RWPE2 (cell line): ENCODE results near the gene SEC61B.

Source experiments
- ATAC-seq: fragments of 200-7000 bp; cut with Tn5 transposase; 3 replicates; pipeline ENCODE4 v1.9.1; 2021; ENCODE audit warnings: low read depth
- DNase-seq: peaks from one replicate; pipeline ENCODE4 v3.0.0-alpha.2; 2020; ENCODE audit warnings: low spot score
- H3K27ac ChIP-seq: fragments of 450-650 bp; 2 replicates; pipeline ENCODE4 v1.5.1; 2017; ENCODE audit warnings: mild to moderate bottlenecking; ENCODE audit not compliant: poor library complexity, severe bottlenecking
- H3K27me3 ChIP-seq: fragments of 250-450 bp; sonication (Bioruptor Pico); 2 replicates; pipeline ENCODE4 v1.5.1; 2021; ENCODE audit warnings: mild to moderate bottlenecking, moderate library complexity; ENCODE audit not compliant: insufficient read depth, poor library complexity, severe bottlenecking
- H3K36me3 ChIP-seq: fragments of 250-450 bp; sonication (Bioruptor Pico); 2 replicates; pipeline ENCODE4 v1.5.1; 2020; ENCODE audit warnings: low read depth, mild to moderate bottlenecking, moderate library complexity
- H3K4me1 ChIP-seq: fragments of 250-450 bp; sonication (Bioruptor Pico); 2 replicates; pipeline ENCODE4 v1.5.1; 2021; ENCODE audit warnings: mild to moderate bottlenecking, moderate library complexity; ENCODE audit not compliant: insufficient read depth, poor library complexity, severe bottlenecking
- H3K4me3 ChIP-seq: fragments of 250-450 bp; sonication (Bioruptor Pico); 2 replicates; pipeline ENCODE4 v1.5.1; 2021; ENCODE audit warnings: mild to moderate bottlenecking, moderate library complexity; ENCODE audit not compliant: severe bottlenecking
- H3K9me3 ChIP-seq: fragments of 250-450 bp; sonication (Bioruptor Pico); 2 replicates; pipeline ENCODE4 v1.5.1; 2021; ENCODE audit warnings: mild to moderate bottlenecking, moderate library complexity; ENCODE audit not compliant: severe bottlenecking
- CTCF ChIP-seq: fragments of 450-650 bp; IDR thresholded peaks from one replicate; pipeline ENCODE4 v1.5.1; 2017; ENCODE audit warnings: mild to moderate bottlenecking, moderate library complexity; ENCODE audit not compliant: poor library complexity, severe bottlenecking

The SEC61B gene

GRCh38 chr9:99226054-99226453 lies 4.0 kb downstream of the SEC61B start:
- no peak overlapping the region for H3K4me3 ChIP-seq
- H3K4me1 ChIP-seq = peaks cover 10% of the 10 kb centered on the region
- no peak for DNase-seq
- peaks cover 66% of the 10 kb centered on the region for H3K36me3 ChIP-seq
- no peaks in the 10 kb centered on the region for H3K27me3 ChIP-seq
- ATAC-seq = no peak
- H3K9me3 ChIP-seq = no peaks in the 10 kb centered on the region
- no peak for TF ChIP-seq CTCF
- no peak overlapping the region for H3K27ac ChIP-seq

GRCh38 chr9:99230206-99230605 lies 8.1 kb downstream of the SEC61B start:
- no peak for DNase-seq
- H3K4me1 ChIP-seq = no peaks in the 10 kb centered on the region
- H3K27me3 ChIP-seq = no peaks in the 10 kb centered on the region
- no peaks in the 10 kb centered on the region for H3K9me3 ChIP-seq
- no peak for ATAC-seq
- no peak overlapping the region for H3K4me3 ChIP-seq
- H3K27ac ChIP-seq = no peak overlapping the region
- H3K36me3 ChIP-seq = peaks cover 66% of the 10 kb centered on the region
- no peak for TF ChIP-seq CTCF

GRCh38 chr9:99231711-99232110 lies 9.6 kb downstream of the SEC61B start:
- Histone ChIP-seq H3K36me3 (peaks cover 56% of the 10 kb centered on the region), H3K27ac (no peak overlapping the region), H3K27me3 (no peaks in the 10 kb centered on the region), H3K9me3 (no peaks in the 10 kb centered on the region), H3K4me3 (no peak overlapping the region), H3K4me1 (no peaks in the 10 kb centered on the region)
- ATAC-seq (no peak; the same call in 2 of the 3 replicates), DNase-seq (no peak)
- TF ChIP-seq CTCF = peak; percentile 45

- H3K4me1 ChIP-seq = no peaks in the 10 kb centered on the region
- H3K36me3 ChIP-seq = peaks cover 33% of the 10 kb centered on the region
- H3K27me3 ChIP-seq = no peaks in the 10 kb centered on the region
- no peaks in the 10 kb centered on the region for H3K9me3 ChIP-seq
- TF ChIP-seq CTCF = no peak
- no peak overlapping the region for H3K27ac ChIP-seq
- ATAC-seq (no peak), DNase-seq (no peak)
- H3K4me3 ChIP-seq = no peak overlapping the region
Observed at GRCh38 chr9:99234618-99235017, 12.5 kb downstream of the SEC61B start.

GRCh38 chr9:99235069-99235468 lies 13.0 kb downstream of the SEC61B start:
- H3K9me3 ChIP-seq = no peaks in the 10 kb centered on the region
- no peak for TF ChIP-seq CTCF
- H3K27me3 ChIP-seq = no peaks in the 10 kb centered on the region
- peaks cover 28% of the 10 kb centered on the region for H3K36me3 ChIP-seq
- DNase-seq (no peak), ATAC-seq (no peak)
- no peak overlapping the region for H3K27ac ChIP-seq
- no peak overlapping the region for H3K4me3 ChIP-seq
- H3K4me1 ChIP-seq = no peaks in the 10 kb centered on the region
